Chondrocyte (in vitro differentiated cells): ENCODE measurements around the gene KLF8. TPM values are rescaled to one million over a fixed set of nuclear protein-coding genes. Genes with fewer than 3 reads are reported as not detected.
"Not testable (repeated sequence)": the region's sequence is repeated elsewhere in the genome, so short reads cannot be mapped to it uniquely, and the experiment has no call there.

Experiments used
- DNase-seq: peaks from one replicate; pipeline ENCODE4 v3.0.0; 2021; ENCODE audit warnings: mixed read lengths, low spot score
- H3K27ac Mint-ChIP-seq: one replicate; pipeline ENCODE4 v1.8.0; 2021; ENCODE audit warnings: mild to moderate bottlenecking, moderate library complexity, mixed read lengths; ENCODE audit not compliant: unreplicated experiment
- H3K27me3 Mint-ChIP-seq: 2 replicates; pipeline ENCODE4 v1.8.0; 2021; ENCODE audit warnings: low read depth, mixed read lengths
- H3K36me3 Mint-ChIP-seq: 2 replicates; pipeline ENCODE4 v1.8.0; 2021; ENCODE audit warnings: low read depth, mixed read lengths
- H3K4me1 Mint-ChIP-seq: 2 replicates; pipeline ENCODE4 v1.8.0; 2021; ENCODE audit warnings: low read depth, mild to moderate bottlenecking, mixed read lengths
- H3K4me3 Mint-ChIP-seq: one replicate; pipeline ENCODE4 v1.8.0; 2021; ENCODE audit warnings: mild to moderate bottlenecking, moderate library complexity, mixed read lengths; ENCODE audit not compliant: unreplicated experiment
- H3K9me3 Mint-ChIP-seq: 2 replicates; pipeline ENCODE4 v1.8.0; 2021; ENCODE audit warnings: low read depth, mixed read lengths
- long read RNA-seq: library from polyadenylated mRNA; stranded (forward); transcript quantifications from one replicate; pipeline ENCODE4 v2.0.0, GENCODE V29; 2021
- total RNA-seq: library from RNA; stranded (reverse); gene quantifications from 3 replicates; pipeline ENCODE4 v1.2.1, GENCODE V29; 2021
- TF ChIP-seq, protein P1 (sequence below): fragments of 200-600 bp; sonication (generic); IDR thresholded peaks from 2 replicates; pipeline ENCODE4 v1.5.0; 2021; ENCODE audit warnings: antibody characterized with exemption, mild to moderate bottlenecking, moderate library complexity

KLF8 gene
- 1.2 to 1.4 TPM (median 1.4 TPM) in 3 replicates for total RNA-seq
- long read RNA-seq, partial matches to known transcripts, result 0 of 1 reads
- long read RNA-seq, other reads (novel, unspliced or antisense), result 1 of 1 reads

- peaks cover 2% of the 10 kb centered on the region for H3K4me1 Mint-ChIP-seq
- H3K4me3 Mint-ChIP-seq, result peak within 1 kb of the TSS; percentile 66
- H3K27ac Mint-ChIP-seq, result no peak within 1 kb of the TSS
Observed at GRCh38 chrX:56232221-56233082, at the start of gene KLF8. Gene KLF8 (plus strand): TSS chrX:56232356. CDS start chrX:56233335, 979 bp downstream.

DNA sequence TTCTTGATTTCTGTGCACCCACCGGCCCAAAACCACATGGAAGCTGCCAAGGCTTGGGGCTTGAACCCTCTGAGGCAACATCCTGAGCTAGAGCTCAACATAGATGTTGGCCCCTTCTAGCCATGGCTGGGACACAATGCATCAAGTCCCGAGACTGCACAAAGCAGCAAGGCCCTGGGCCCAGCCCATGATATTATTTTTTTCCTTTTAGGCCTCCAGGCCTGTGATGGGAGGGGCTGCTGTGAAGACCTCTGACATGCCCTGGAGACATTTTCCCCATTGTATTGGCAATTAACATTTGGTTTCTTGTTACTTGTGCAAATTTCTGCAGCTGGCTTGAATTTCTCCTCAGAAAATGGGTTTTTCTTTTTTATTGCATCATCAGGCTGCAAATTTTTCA lies 25.2 kb upstream of the KLF8 start:
- H3K4me3 Mint-ChIP-seq, H3K27me3 Mint-ChIP-seq, DNase-seq, H3K4me1 Mint-ChIP-seq, H3K27ac Mint-ChIP-seq, H3K36me3 Mint-ChIP-seq: not testable (repeated sequence)
- H3K9me3 Mint-ChIP-seq, result peaks cover 49% of the 10 kb centered on the region

More at GRCh38 chrX:56232221-56233082, at the start of gene KLF8:
- H3K36me3 Mint-ChIP-seq, result no peaks in the 10 kb centered on the region
- TF ChIP-seq, protein P1, sequence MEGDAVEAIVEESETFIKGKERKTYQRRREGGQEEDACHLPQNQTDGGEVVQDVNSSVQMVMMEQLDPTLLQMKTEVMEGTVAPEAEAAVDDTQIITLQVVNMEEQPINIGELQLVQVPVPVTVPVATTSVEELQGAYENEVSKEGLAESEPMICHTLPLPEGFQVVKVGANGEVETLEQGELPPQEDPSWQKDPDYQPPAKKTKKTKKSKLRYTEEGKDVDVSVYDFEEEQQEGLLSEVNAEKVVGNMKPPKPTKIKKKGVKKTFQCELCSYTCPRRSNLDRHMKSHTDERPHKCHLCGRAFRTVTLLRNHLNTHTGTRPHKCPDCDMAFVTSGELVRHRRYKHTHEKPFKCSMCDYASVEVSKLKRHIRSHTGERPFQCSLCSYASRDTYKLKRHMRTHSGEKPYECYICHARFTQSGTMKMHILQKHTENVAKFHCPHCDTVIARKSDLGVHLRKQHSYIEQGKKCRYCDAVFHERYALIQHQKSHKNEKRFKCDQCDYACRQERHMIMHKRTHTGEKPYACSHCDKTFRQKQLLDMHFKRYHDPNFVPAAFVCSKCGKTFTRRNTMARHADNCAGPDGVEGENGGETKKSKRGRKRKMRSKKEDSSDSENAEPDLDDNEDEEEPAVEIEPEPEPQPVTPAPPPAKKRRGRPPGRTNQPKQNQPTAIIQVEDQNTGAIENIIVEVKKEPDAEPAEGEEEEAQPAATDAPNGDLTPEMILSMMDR, result no peak
- peaks cover 6% of the 10 kb centered on the region for H3K9me3 Mint-ChIP-seq
- H3K27me3 Mint-ChIP-seq, result peaks cover 11% of the 10 kb centered on the region
- DNase-seq, result no peak

DNA sequence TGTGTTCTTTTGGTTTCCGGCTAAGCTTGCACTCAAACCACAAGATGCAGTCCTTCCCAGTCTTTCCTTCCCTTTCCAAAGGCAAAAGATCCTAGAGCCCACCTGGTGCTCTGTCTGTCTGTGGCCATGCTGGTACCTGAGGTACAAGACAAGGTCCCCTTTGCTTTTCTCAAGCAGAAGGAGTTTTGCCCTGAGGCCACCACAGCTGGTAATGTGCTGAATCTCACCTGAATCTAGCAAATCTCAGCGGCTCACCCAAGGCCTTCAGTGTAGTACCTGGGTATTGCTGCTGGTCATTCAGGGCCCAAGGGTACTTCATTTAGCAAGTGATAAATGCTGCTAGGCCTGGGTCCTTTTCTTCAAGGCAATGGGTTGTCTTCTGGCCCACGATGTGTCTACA lies 20.5 kb upstream of the KLF8 start:
- Mint-ChIP-seq H3K4me1 (no peaks in the 10 kb centered on the region), H3K9me3 (peaks cover 36% of the 10 kb centered on the region), H3K27ac (no peak overlapping the region), H3K4me3 (no peak overlapping the region), H3K27me3 (no peaks in the 10 kb centered on the region), H3K36me3 (peaks cover 3% of the 10 kb centered on the region)
- TF ChIP-seq, protein P1, result no peak
- DNase-seq, result no peak

- no peak for DNase-seq
- TF ChIP-seq, protein P1, result no peak
- no peaks in the 10 kb centered on the region for H3K4me1 Mint-ChIP-seq
- H3K27ac Mint-ChIP-seq, result no peak overlapping the region
- H3K4me3 Mint-ChIP-seq, result no peak overlapping the region
- peaks cover 24% of the 10 kb centered on the region for H3K9me3 Mint-ChIP-seq
- H3K36me3 Mint-ChIP-seq, result peaks cover 4% of the 10 kb centered on the region
- H3K27me3 Mint-ChIP-seq, result no peaks in the 10 kb centered on the region
Observed at GRCh38 chrX:56216332-56216731, 15.8 kb upstream of the KLF8 start.

GRCh38 chrX:56219700-56220099 lies 12.5 kb upstream of the KLF8 start:
- no peaks in the 10 kb centered on the region for H3K4me1 Mint-ChIP-seq
- no peak overlapping the region for H3K4me3 Mint-ChIP-seq
- H3K36me3 Mint-ChIP-seq, result peaks cover 4% of the 10 kb centered on the region
- H3K27ac Mint-ChIP-seq, result no peak overlapping the region
- H3K9me3 Mint-ChIP-seq, result peaks cover 23% of the 10 kb centered on the region
- H3K27me3 Mint-ChIP-seq, result no peaks in the 10 kb centered on the region
- no peak for DNase-seq
- TF ChIP-seq, protein P1, result no peak
